ENCODE results near the gene PPP1R12B. TPM values are rescaled to one million over a fixed set of nuclear protein-coding genes. Genes with fewer than 3 reads are reported as not detected.

PPP1R12B gene
- total and polyA plus RNA-seq, 2 experiments from 2014 or later = 13.2 to 13.8 TPM

DNA sequence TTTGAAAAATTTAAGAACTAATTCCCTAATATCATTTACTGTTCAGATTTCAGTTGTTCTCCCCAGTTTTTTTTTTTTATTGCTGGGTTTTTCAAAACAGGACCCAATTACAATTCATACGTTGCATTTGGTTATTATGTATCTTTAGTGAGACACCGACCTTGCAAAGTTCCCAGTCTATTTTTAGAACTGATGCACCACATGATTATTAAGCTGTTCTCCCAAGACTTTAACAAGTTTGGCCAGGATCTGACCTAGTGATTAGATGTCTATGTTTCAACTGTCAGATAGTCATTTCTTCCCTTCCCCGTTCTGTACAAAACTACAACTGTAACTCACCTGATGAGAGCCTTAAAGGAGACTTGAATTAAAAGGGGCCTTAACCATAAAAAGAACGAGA is 14.6 kb upstream of the PPP1R12B start:
- DNase-seq (ENCODE audit: low spot score) (no peak), ATAC-seq (no peak)
- Mint-ChIP-seq H3K27me3 (ENCODE audit: insufficient read depth, low read depth, poor library complexity) (peaks cover 3% of the 10 kb centered on the region), H3K9me3 (no peaks in the 10 kb centered on the region), H3K27ac (no peak overlapping the region), H3K4me1 (peaks cover 4% of the 10 kb centered on the region; the same call in 2 of the 3 replicates), H3K36me3 (ENCODE audit: low read depth) (peaks cover 59% of the 10 kb centered on the region), H3K4me3 (no peak overlapping the region)
- H3K9me2 ChIP-seq (ENCODE audit: insufficient read depth) = no peaks in the 10 kb centered on the region
- H3K27ac ChIP-seq (ENCODE audit: low read depth) = no peak overlapping the region
- TF ChIP-seq NANOG (IDR thresholded peaks at IDR 0.05; ENCODE audit: borderline replicate concordance) = no peak
- no peak for TF ChIP-seq EZH2 (IDR thresholded peaks at IDR 0.05; ENCODE audit: low read depth, unreplicated experiment)
- no peak for TF ChIP-seq ZNF114 (CRISPR knock-in tag; IDR thresholded peaks at IDR 0.05)
- TF ChIP-seq, protein P1, sequence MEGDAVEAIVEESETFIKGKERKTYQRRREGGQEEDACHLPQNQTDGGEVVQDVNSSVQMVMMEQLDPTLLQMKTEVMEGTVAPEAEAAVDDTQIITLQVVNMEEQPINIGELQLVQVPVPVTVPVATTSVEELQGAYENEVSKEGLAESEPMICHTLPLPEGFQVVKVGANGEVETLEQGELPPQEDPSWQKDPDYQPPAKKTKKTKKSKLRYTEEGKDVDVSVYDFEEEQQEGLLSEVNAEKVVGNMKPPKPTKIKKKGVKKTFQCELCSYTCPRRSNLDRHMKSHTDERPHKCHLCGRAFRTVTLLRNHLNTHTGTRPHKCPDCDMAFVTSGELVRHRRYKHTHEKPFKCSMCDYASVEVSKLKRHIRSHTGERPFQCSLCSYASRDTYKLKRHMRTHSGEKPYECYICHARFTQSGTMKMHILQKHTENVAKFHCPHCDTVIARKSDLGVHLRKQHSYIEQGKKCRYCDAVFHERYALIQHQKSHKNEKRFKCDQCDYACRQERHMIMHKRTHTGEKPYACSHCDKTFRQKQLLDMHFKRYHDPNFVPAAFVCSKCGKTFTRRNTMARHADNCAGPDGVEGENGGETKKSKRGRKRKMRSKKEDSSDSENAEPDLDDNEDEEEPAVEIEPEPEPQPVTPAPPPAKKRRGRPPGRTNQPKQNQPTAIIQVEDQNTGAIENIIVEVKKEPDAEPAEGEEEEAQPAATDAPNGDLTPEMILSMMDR (conservative IDR thresholded peaks at IDR 0.05; ENCODE audit: low read depth in 2 of 2) = no peak
- TF ChIP-seq POLR2AphosphoS5 (IDR thresholded peaks at IDR 0.05; ENCODE audit: low read depth) = no peak
- TF ChIP-seq EZH2phosphoT487 (IDR thresholded peaks at IDR 0.05; ENCODE audit: unreplicated experiment) = no peak
- TF ChIP-seq CREB1 (CRISPR knock-in tag; IDR thresholded peaks at IDR 0.05; ENCODE audit: low read depth) = no peak
- TF ChIP-seq STAT1 (IDR thresholded peaks at IDR 0.05; ENCODE audit: unreplicated experiment) = no peak
- no peak for TF ChIP-seq JUNB (IDR thresholded peaks at IDR 0.05; ENCODE audit: unreplicated experiment)
- TF ChIP-seq, protein P2, sequence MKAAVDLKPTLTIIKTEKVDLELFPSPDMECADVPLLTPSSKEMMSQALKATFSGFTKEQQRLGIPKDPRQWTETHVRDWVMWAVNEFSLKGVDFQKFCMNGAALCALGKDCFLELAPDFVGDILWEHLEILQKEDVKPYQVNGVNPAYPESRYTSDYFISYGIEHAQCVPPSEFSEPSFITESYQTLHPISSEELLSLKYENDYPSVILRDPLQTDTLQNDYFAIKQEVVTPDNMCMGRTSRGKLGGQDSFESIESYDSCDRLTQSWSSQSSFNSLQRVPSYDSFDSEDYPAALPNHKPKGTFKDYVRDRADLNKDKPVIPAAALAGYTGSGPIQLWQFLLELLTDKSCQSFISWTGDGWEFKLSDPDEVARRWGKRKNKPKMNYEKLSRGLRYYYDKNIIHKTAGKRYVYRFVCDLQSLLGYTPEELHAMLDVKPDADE (IDR thresholded peaks at IDR 0.05) = no peak
- TF ChIP-seq ZNF331 (CRISPR knock-in tag; IDR thresholded peaks at IDR 0.05; ENCODE audit: low read depth) = no peak
- TF ChIP-seq, protein P3, sequence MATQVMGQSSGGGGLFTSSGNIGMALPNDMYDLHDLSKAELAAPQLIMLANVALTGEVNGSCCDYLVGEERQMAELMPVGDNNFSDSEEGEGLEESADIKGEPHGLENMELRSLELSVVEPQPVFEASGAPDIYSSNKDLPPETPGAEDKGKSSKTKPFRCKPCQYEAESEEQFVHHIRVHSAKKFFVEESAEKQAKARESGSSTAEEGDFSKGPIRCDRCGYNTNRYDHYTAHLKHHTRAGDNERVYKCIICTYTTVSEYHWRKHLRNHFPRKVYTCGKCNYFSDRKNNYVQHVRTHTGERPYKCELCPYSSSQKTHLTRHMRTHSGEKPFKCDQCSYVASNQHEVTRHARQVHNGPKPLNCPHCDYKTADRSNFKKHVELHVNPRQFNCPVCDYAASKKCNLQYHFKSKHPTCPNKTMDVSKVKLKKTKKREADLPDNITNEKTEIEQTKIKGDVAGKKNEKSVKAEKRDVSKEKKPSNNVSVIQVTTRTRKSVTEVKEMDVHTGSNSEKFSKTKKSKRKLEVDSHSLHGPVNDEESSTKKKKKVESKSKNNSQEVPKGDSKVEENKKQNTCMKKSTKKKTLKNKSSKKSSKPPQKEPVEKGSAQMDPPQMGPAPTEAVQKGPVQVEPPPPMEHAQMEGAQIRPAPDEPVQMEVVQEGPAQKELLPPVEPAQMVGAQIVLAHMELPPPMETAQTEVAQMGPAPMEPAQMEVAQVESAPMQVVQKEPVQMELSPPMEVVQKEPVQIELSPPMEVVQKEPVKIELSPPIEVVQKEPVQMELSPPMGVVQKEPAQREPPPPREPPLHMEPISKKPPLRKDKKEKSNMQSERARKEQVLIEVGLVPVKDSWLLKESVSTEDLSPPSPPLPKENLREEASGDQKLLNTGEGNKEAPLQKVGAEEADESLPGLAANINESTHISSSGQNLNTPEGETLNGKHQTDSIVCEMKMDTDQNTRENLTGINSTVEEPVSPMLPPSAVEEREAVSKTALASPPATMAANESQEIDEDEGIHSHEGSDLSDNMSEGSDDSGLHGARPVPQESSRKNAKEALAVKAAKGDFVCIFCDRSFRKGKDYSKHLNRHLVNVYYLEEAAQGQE (IDR thresholded peaks at IDR 0.05; ENCODE audit: unreplicated experiment) = no peak
- TF ChIP-seq, protein P4, sequence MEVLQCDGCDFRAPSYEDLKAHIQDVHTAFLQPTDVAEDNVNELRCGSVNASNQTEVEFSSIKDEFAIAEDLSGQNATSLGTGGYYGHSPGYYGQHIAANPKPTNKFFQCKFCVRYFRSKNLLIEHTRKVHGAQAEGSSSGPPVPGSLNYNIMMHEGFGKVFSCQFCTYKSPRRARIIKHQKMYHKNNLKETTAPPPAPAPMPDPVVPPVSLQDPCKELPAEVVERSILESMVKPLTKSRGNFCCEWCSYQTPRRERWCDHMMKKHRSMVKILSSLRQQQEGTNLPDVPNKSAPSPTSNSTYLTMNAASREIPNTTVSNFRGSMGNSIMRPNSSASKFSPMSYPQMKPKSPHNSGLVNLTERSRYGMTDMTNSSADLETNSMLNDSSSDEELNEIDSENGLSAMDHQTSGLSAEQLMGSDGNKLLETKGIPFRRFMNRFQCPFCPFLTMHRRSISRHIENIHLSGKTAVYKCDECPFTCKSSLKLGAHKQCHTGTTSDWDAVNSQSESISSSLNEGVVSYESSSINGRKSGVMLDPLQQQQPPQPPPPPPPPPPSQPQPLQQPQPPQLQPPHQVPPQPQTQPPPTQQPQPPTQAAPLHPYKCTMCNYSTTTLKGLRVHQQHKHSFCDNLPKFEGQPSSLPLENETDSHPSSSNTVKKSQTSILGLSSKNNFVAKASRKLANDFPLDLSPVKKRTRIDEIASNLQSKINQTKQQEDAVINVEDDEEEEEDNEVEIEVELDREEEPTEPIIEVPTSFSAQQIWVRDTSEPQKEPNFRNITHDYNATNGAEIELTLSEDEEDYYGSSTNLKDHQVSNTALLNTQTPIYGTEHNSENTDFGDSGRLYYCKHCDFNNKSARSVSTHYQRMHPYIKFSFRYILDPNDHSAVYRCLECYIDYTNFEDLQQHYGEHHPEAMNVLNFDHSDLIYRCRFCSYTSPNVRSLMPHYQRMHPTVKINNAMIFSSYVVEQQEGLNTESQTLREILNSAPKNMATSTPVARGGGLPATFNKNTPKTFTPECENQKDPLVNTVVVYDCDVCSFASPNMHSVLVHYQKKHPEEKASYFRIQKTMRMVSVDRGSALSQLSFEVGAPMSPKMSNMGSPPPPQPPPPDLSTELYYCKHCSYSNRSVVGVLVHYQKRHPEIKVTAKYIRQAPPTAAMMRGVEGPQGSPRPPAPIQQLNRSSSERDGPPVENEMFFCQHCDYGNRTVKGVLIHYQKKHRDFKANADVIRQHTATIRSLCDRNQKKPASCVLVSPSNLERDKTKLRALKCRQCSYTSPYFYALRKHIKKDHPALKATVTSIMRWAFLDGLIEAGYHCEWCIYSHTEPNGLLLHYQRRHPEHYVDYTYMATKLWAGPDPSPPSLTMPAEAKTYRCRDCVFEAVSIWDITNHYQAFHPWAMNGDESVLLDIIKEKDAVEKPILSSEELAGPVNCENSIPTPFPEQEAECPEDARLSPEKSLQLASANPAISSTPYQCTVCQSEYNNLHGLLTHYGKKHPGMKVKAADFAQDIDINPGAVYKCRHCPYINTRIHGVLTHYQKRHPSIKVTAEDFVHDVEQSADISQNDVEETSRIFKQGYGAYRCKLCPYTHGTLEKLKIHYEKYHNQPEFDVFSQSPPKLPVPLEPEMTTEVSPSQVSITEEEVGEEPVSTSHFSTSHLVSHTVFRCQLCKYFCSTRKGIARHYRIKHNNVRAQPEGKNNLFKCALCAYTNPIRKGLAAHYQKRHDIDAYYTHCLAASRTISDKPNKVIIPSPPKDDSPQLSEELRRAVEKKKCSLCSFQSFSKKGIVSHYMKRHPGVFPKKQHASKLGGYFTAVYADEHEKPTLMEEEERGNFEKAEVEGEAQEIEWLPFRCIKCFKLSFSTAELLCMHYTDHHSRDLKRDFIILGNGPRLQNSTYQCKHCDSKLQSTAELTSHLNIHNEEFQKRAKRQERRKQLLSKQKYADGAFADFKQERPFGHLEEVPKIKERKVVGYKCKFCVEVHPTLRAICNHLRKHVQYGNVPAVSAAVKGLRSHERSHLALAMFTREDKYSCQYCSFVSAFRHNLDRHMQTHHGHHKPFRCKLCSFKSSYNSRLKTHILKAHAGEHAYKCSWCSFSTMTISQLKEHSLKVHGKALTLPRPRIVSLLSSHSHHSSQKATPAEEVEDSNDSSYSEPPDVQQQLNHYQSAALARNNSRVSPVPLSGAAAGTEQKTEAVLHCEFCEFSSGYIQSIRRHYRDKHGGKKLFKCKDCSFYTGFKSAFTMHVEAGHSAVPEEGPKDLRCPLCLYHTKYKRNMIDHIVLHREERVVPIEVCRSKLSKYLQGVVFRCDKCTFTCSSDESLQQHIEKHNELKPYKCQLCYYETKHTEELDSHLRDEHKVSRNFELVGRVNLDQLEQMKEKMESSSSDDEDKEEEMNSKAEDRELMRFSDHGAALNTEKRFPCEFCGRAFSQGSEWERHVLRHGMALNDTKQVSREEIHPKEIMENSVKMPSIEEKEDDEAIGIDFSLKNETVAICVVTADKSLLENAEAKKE (CRISPR knock-in tag; IDR thresholded peaks at IDR 0.05) = no peak
- H3F3A ChIP-seq (replicated peaks; ENCODE audit: low read depth) = peaks cover 4% of the 10 kb centered on the region
- H3K36me3 ChIP-seq (ENCODE audit: insufficient read depth) = peaks cover 47% of the 10 kb centered on the region
- H3K79me2 ChIP-seq (replicated peaks; ENCODE audit: insufficient read depth) = peaks cover 26% of the 10 kb centered on the region
- H3K4me1 ChIP-seq (ENCODE audit: insufficient read depth) = peaks cover 8% of the 10 kb centered on the region
- H3K4me3 ChIP-seq = no peak overlapping the region
- peaks cover 13% of the 10 kb centered on the region for H4K20me1 ChIP-seq (replicated peaks; ENCODE audit: insufficient read depth)
- H3K4me2 ChIP-seq = no peak overlapping the region
- H3K27me3 ChIP-seq (ENCODE audit: insufficient read depth) = no peaks in the 10 kb centered on the region
- no peak overlapping the region for H2AFZ ChIP-seq
